HL-60 (cell line): Measurements from ENCODE around the gene UTS2B.

Experiments used
- CTCF ChIP-seq: IDR thresholded peaks from one replicate; pipeline ENCODE4 v1.5.1; 2011; ENCODE audit warnings: low read length, control low read depth, inconsistent platforms; ENCODE audit not compliant: insufficient read depth
- GABPA ChIP-seq: IDR thresholded peaks from 2 replicates; pipeline ENCODE4 v1.6.1; 2012; ENCODE audit warnings: low read depth
- POLR2AphosphoS5 ChIP-seq: IDR thresholded peaks from 2 replicates; pipeline ENCODE4 v1.6.1; 2012; ENCODE audit warnings: low read depth
- REST ChIP-seq: IDR thresholded peaks from 2 replicates; pipeline ENCODE4 v1.6.1; 2012; ENCODE audit warnings: low read depth; ENCODE audit not compliant: insufficient replicate concordance
- SPI1 ChIP-seq: IDR thresholded peaks from 2 replicates; pipeline ENCODE4 v1.6.1; 2012; ENCODE audit warnings: low read depth, mild to moderate bottlenecking, borderline replicate concordance

- TF ChIP-seq CTCF (no peak), REST (no peak), POLR2AphosphoS5 (no peak), GABPA (no peak), SPI1 (no peak)
Observed at GRCh38 chr3:191353022-191353777, 22.9 kb upstream of the UTS2B start.
